SU-DHL-6 (cell line): ENCODE measurements around the gene SAG.
"Not testable (repeated sequence)": the region's sequence is repeated elsewhere in the genome, so short reads cannot be mapped to it uniquely, and the experiment has no call there.

Experiments used
- H2AFZ ChIP-seq: fragments of 200-600 bp; sonication (generic); 2 replicates; pipeline ENCODE4 v1.6.1; 2014; ENCODE audit warnings: low read depth, mild to moderate bottlenecking, moderate library complexity, mixed read lengths, antibody characterized with exemption, low read length; ENCODE audit not compliant: severe bottlenecking
- H3F3A ChIP-seq: fragments of 200-600 bp; shearing (Covaris generic); 2 replicates; pipeline ENCODE4 v1.6.0; 2016; ENCODE audit warnings: antibody characterized with exemption, mild to moderate bottlenecking; ENCODE audit not compliant: insufficient read depth
- H3K27ac ChIP-seq: fragments of 200-600 bp; sonication (generic); 2 replicates; pipeline ENCODE4 v1.5.1; 2016; ENCODE audit warnings: low read depth, mild to moderate bottlenecking, low read length, moderate library complexity, mixed read lengths
- H3K27me3 ChIP-seq: fragments of 200-600 bp; sonication (generic), shearing (Covaris generic); 2 replicates; pipeline ENCODE4 v1.6.0; 2014; ENCODE audit warnings: mild to moderate bottlenecking, low read length
- H3K36me3 ChIP-seq: fragments of 200-600 bp; sonication (generic); 2 replicates; pipeline ENCODE4 v1.6.1; 2014; ENCODE audit warnings: mild to moderate bottlenecking, low read length, mixed read lengths
- H3K4me2 ChIP-seq: fragments of 300-600, 200-600 bp; shearing (Covaris generic), sonication (generic); 2 replicates; pipeline ENCODE4 v1.6.0; 2014; ENCODE audit warnings: low read length, low read depth, mild to moderate bottlenecking; ENCODE audit not compliant: poor library complexity, severe bottlenecking
- H3K4me3 ChIP-seq: fragments of 200-600 bp; sonication (generic); 2 replicates; pipeline ENCODE4 v1.5.1; 2014; ENCODE audit warnings: antibody characterized with exemption, low read length, mild to moderate bottlenecking, mixed read lengths; ENCODE audit not compliant: insufficient read depth, poor library complexity, severe bottlenecking
- H3K79me2 ChIP-seq: fragments of 200-600 bp; sonication (generic); 2 replicates; pipeline ENCODE4 v1.6.1; 2014; ENCODE audit warnings: mild to moderate bottlenecking, low read length, moderate library complexity; ENCODE audit not compliant: insufficient read depth
- H3K9ac ChIP-seq: fragments of 200-600 bp; sonication (generic); 2 replicates; pipeline ENCODE4 v1.7.0; 2014; ENCODE audit warnings: mild to moderate bottlenecking, low read length
- H3K9me2 ChIP-seq: fragments of 200-600 bp; sonication (generic); replicated peaks from 2 replicates; pipeline ENCODE4 v1.6.1; 2014; ENCODE audit warnings: low read length; ENCODE audit not compliant: insufficient read depth
- H3K9me3 ChIP-seq: fragments of 200-600 bp; sonication (generic); 2 replicates; pipeline ENCODE4 v1.6.1; 2014; ENCODE audit warnings: low read length, mixed read lengths; ENCODE audit not compliant: insufficient read depth
- H4K20me1 ChIP-seq: fragments of 200-600 bp; sonication (generic); 2 replicates; pipeline ENCODE4 v1.6.1; 2014; ENCODE audit warnings: low read depth, mild to moderate bottlenecking, antibody characterized with exemption, low read length, moderate library complexity, mixed read lengths
- EZH2phosphoT487 ChIP-seq: fragments of 200-600 bp; sonication (generic), shearing (Covaris generic); conservative IDR thresholded peaks from 2 replicates; pipeline ENCODE4 v1.6.1; 2018; ENCODE audit warnings: mild to moderate bottlenecking, antibody characterized with exemption, low read length, moderate library complexity, mixed read lengths
- TF ChIP-seq, protein P1 (sequence below): fragments of 200-600 bp; sonication (generic); IDR thresholded peaks from one replicate; pipeline ENCODE4 v1.5.1; 2017; ENCODE audit warnings: antibody characterized with exemption, mild to moderate bottlenecking, low read length, moderate library complexity; ENCODE audit not compliant: insufficient read depth, poor library complexity, severe bottlenecking

The SAG gene

GRCh38 chr2:233373316-233373715 lies 65.7 kb downstream of the SAG start:
- no peak overlapping the region for H2AFZ ChIP-seq
- H3K9me2 ChIP-seq = no peaks in the 10 kb centered on the region
- H4K20me1 ChIP-seq = no peaks in the 10 kb centered on the region
- H3K9ac ChIP-seq = no peak overlapping the region
- H3K27me3 ChIP-seq = no peaks in the 10 kb centered on the region
- 0 out of 2 replicates have a peak, but pooled peaks cover 3% of the 10 kb centered on the region for H3K36me3 ChIP-seq
- H3K4me2 ChIP-seq = no peak overlapping the region
- H3K4me3 ChIP-seq = no peak overlapping the region
- H3K9me3 ChIP-seq = no peaks in the 10 kb centered on the region
- peaks cover 7% of the 10 kb centered on the region; the same call in 1 of the 2 replicates for H3F3A ChIP-seq
- TF ChIP-seq, protein P1, sequence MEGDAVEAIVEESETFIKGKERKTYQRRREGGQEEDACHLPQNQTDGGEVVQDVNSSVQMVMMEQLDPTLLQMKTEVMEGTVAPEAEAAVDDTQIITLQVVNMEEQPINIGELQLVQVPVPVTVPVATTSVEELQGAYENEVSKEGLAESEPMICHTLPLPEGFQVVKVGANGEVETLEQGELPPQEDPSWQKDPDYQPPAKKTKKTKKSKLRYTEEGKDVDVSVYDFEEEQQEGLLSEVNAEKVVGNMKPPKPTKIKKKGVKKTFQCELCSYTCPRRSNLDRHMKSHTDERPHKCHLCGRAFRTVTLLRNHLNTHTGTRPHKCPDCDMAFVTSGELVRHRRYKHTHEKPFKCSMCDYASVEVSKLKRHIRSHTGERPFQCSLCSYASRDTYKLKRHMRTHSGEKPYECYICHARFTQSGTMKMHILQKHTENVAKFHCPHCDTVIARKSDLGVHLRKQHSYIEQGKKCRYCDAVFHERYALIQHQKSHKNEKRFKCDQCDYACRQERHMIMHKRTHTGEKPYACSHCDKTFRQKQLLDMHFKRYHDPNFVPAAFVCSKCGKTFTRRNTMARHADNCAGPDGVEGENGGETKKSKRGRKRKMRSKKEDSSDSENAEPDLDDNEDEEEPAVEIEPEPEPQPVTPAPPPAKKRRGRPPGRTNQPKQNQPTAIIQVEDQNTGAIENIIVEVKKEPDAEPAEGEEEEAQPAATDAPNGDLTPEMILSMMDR = no peak
- no peak for TF ChIP-seq EZH2phosphoT487
- H3K79me2 ChIP-seq = no peaks in the 10 kb centered on the region
- H3K27ac ChIP-seq = no peak overlapping the region

GRCh38 chr2:233374776-233375175 lies 67.2 kb downstream of the SAG start:
- not testable (repeated sequence) for H4K20me1 ChIP-seq, H3K79me2 ChIP-seq, H3F3A ChIP-seq, H3K36me3 ChIP-seq, H3K4me3 ChIP-seq, H3K27me3 ChIP-seq, H2AFZ ChIP-seq, H3K9ac ChIP-seq, H3K9me3 ChIP-seq, H3K9me2 ChIP-seq
- Histone ChIP-seq H3K27ac (peak overlapping the region; percentile 65; the same call in 1 of the 2 replicates), H3K4me2 (peak overlapping the region; percentile 60)

DNA sequence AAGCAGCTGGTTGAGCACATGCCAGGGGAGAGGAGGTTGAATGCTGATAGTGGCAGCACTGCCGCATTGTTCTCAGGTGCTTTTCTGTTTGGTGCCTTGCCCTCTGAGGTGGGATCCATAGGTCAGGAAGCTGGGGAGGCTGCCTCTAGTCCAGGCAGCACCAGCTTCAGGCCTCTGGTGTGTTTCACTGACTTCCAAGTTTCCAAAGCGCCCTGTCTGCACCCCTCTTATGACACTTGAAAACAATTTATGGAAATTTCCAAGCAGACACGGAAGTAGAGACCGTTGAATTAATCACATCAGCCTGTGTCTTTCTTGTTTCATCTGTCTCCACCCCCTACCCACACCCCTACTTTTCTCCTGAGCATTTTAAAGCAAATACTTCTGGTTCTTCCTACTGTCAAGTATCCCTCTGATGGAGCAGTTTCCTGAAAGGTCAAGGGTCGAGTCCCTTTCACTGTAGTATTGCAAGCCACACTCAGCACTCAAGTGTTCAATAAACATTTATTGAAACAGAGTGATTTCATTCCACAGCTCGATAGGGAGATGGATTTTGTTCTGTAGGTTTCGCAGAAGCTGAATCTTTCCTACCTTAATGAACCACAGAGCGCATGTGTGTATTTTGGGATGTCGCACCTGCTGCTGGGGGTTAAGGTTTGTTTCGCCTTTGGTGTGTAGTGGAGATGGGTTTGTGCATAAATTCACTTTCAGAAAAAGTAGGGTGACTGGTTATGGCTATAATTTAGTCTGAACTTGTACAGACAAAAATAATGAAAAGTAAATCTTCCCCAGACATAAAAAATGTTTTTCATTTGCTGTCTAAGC lies 68.1 kb downstream of the SAG start:
- Histone ChIP-seq H3K79me2 (no peaks in the 10 kb centered on the region), H3K9me3 (no peaks in the 10 kb centered on the region), H2AFZ (no peak overlapping the region), H3K4me2 (peak overlapping the region; percentile 60), H3K27me3 (no peaks in the 10 kb centered on the region), H3K27ac (peak overlapping the region; percentile 65), H4K20me1 (no peaks in the 10 kb centered on the region; the same call in 1 of the 2 replicates), H3F3A (peaks cover 10% of the 10 kb centered on the region; the same call in 1 of the 2 replicates), H3K4me3 (peak overlapping the region; percentile 4), H3K9me2 (no peaks in the 10 kb centered on the region), H3K36me3 (0 out of 2 replicates have a peak, but pooled peaks cover 3% of the 10 kb centered on the region), H3K9ac (peak overlapping the region; percentile 15; the same call in 1 of the 2 replicates)
- TF ChIP-seq, protein P1 = no peak
- TF ChIP-seq EZH2phosphoT487 = no peak

- Histone ChIP-seq H3K27me3 (no peaks in the 10 kb centered on the region), H3K9ac (no peak overlapping the region), H2AFZ (no peak overlapping the region), H3K4me3 (no peak overlapping the region), H4K20me1 (no peaks in the 10 kb centered on the region; the same call in 1 of the 2 replicates), H3K36me3 (no peaks in the 10 kb centered on the region), H3K79me2 (no peaks in the 10 kb centered on the region), H3K9me3 (no peaks in the 10 kb centered on the region), H3K9me2 (no peaks in the 10 kb centered on the region), H3K4me2 (no peak overlapping the region), H3F3A (peaks cover 15% of the 10 kb centered on the region; the same call in 1 of the 2 replicates), H3K27ac (peak overlapping the region; percentile 48; the same call in 1 of the 2 replicates)
- TF ChIP-seq EZH2phosphoT487 = no peak
- TF ChIP-seq, protein P1 = no peak
These were observed 71.4 kb downstream of the SAG start for GRCh38 chr2:233379034-233379433.
